ENCODE measurements around the gene IFI6. TPM values are rescaled to one million over a fixed set of nuclear protein-coding genes. Genes with fewer than 3 reads are reported as not detected.

The IFI6 gene
- total RNA-seq, 1 experiment from 2014 or later = 8.6 TPM

DNA sequence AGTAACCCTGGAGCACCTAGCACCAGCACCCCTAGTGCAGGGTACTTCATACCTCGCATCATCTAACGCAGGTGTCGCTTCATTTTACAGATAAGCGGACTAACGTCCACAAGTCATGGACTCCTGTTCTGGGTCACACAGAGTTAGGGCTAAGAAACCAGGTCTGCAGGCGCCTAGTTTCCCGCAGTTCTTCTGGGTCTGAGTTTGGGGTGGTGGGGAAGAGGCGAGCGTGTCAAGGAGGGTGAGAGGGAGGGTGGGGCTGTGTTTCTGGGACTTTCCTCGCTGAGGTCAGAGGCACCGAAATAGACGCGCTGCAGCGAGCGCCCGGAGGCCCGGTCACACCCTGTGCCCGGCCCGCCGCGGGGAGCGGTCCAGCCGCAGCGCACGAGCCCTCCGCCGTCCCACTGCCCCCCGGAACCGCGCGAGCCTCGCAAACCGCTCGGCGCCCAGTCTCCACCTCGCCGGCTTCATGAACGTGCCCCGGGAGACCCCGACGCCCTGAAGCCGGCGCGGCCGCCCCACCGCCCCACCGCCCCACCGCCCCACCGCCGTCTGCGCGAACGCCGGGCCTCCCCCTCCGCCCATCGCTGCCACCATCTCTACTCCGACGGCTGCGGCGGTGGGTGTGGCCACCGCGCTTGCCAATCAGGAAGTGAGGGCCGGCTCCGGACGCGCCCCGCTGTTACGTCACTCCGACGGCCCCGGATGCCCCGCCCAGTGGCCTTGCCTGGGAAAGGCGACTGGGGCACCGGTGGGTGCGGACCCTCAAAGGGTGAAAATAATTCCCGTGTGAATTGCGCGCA lies 12.3 kb downstream of the IFI6 start:
- no peaks in the 10 kb centered on the region for H3K79me2 ChIP-seq (ENCODE audit: low read depth)
- no peak for TF ChIP-seq EZH2 (IDR thresholded peaks at IDR 0.05; ENCODE audit: low read depth)
- TF ChIP-seq, protein P1, sequence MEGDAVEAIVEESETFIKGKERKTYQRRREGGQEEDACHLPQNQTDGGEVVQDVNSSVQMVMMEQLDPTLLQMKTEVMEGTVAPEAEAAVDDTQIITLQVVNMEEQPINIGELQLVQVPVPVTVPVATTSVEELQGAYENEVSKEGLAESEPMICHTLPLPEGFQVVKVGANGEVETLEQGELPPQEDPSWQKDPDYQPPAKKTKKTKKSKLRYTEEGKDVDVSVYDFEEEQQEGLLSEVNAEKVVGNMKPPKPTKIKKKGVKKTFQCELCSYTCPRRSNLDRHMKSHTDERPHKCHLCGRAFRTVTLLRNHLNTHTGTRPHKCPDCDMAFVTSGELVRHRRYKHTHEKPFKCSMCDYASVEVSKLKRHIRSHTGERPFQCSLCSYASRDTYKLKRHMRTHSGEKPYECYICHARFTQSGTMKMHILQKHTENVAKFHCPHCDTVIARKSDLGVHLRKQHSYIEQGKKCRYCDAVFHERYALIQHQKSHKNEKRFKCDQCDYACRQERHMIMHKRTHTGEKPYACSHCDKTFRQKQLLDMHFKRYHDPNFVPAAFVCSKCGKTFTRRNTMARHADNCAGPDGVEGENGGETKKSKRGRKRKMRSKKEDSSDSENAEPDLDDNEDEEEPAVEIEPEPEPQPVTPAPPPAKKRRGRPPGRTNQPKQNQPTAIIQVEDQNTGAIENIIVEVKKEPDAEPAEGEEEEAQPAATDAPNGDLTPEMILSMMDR (conservative IDR thresholded peaks at IDR 0.05) = no peak
- peaks cover 9% of the 10 kb centered on the region; the same call in 1 of the 2 replicates for H3K4me1 ChIP-seq (replicated peaks; ENCODE audit: insufficient read depth)
- H3K36me3 ChIP-seq (ENCODE audit: low read depth) = no peaks in the 10 kb centered on the region
- intact Hi-C loops (cut with micrococcal nuclease; ENCODE audit: unreplicated experiment) = loop anchor here (5.0 to 10.0 kb wide), 3 partner anchors 242 to 315 kb away; no protein-coding TSS in a partner anchor
- H3K27ac ChIP-seq = no peak overlapping the region
- H4K20me1 ChIP-seq (ENCODE audit: insufficient read depth) = no peaks in the 10 kb centered on the region
- POLR2A ChIA-PET (ENCODE audit: unreplicated experiment) = no interaction called here
- H3F3A ChIP-seq (ENCODE audit: insufficient read depth, low read depth) = peaks cover 21% of the 10 kb centered on the region; the same call in 1 of the 2 replicates
- peak overlapping the region; percentile 58; the same call in 1 of the 2 replicates for H2AFZ ChIP-seq
- no peaks in the 10 kb centered on the region for H3K9me3 ChIP-seq (ENCODE audit: insufficient read depth, low read depth)
- DNase-seq = peak; percentile 67 to 85
- H3K27me3 ChIP-seq (ENCODE audit: insufficient read depth, low read depth) = no peaks in the 10 kb centered on the region
- H3K4me3 ChIP-seq = peak overlapping the region; percentile 53; the same call in 1 of the 2 replicates
- no TSS peak for BruUV-seq (replicated peaks)
- peak overlapping the region; percentile 60 for H3K4me2 ChIP-seq
- no peaks in the 10 kb centered on the region for H3K9me2 ChIP-seq (ENCODE audit: insufficient read depth)
- CTCF ChIA-PET = no interaction called here

DNA sequence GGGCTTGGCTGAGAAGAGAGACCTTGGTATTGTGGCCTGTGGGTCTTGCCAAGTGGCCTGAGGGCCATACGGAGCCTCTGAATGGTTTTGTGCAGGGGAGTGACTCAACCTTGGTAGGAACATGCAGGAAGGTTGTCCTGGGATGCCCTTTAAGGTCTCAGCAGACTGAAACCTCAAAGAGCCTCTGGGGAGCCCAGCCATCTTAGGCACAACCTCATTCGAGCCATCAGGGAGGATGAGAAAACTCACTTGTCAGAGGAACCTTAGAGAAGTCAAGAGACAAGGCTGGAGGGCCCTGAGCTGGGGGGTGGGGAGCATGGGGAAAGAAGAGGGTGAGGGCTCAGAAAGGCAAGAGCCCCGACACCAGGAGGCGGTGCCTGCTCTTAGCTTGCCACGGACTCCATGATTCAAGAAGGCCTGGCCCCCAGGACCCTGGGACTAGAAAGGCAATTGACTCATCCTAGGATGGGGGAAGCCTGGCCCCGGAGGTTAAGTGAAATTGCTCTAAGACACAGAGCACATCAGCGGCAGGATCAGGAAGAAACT lies 13.0 kb downstream of the IFI6 start:
- Histone ChIP-seq H3K9me3 (ENCODE audit: insufficient read depth, low read depth) (no peaks in the 10 kb centered on the region), H3K27me3 (ENCODE audit: insufficient read depth, low read depth) (no peaks in the 10 kb centered on the region), H3K79me2 (ENCODE audit: low read depth) (no peaks in the 10 kb centered on the region), H3K27ac (no peak overlapping the region), H2AFZ (no peak overlapping the region), H4K20me1 (ENCODE audit: insufficient read depth) (no peaks in the 10 kb centered on the region), H3F3A (ENCODE audit: insufficient read depth, low read depth) (peaks cover 21% of the 10 kb centered on the region; the same call in 1 of the 2 replicates), H3K4me3 (peak overlapping the region; percentile 53; the same call in 1 of the 2 replicates), H3K9me2 (ENCODE audit: insufficient read depth) (no peaks in the 10 kb centered on the region), H3K4me2 (peak overlapping the region; percentile 60), H3K36me3 (ENCODE audit: low read depth) (no peaks in the 10 kb centered on the region), H3K4me1 (replicated peaks; ENCODE audit: insufficient read depth) (peaks cover 9% of the 10 kb centered on the region; the same call in 1 of the 2 replicates)
- intact Hi-C loops (cut with micrococcal nuclease; ENCODE audit: unreplicated experiment) = no loop called here
- CTCF ChIA-PET = no interaction called here
- POLR2A ChIA-PET (ENCODE audit: unreplicated experiment) = no interaction called here
- TSS peak; percentile 88 for BruUV-seq (replicated peaks)
- TF ChIP-seq, protein P1 (conservative IDR thresholded peaks at IDR 0.05) = no peak
- TF ChIP-seq EZH2 (IDR thresholded peaks at IDR 0.05; ENCODE audit: low read depth) = no peak
- peak; percentile 61 to 67 for DNase-seq

DNA sequence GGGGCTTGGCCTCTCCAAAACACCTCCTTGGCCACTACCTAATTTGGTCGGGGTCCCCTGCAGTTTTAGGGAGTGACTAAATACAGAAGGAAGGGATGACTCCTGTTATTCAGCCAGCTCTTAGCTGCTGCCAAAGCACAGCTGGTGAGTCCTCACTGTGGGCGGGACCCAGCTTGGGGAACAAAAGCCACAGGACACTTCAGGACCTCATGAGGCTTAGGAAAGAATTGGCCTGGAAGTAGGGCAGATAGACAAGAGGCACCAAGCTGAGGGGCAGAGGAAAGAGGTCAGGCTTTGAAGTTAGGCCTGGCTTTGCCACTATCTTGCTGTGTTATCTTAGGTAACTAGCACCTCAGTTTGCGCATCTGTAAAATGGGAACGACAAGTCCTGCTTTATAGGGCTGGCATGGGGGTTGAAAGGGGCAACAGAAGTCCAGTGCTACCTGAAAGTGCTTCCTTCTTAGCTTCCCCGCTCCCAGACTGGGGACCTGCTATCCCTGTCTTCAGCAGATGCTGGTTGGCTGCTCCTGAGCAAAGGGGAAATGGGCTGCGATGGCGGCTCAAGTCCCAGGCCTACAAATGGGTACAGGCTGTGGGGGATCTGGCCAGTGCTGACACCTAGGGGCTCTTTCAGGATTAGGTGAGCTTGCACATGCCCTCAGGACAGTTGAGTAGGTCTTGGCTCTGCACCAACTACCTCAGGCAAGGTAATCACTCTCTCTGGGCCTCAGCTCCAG lies 15.7 kb downstream of the IFI6 start:
- intact Hi-C loops (cut with micrococcal nuclease; ENCODE audit: unreplicated experiment) = no loop called here

More for the DNA sequence above, 15.7 kb downstream of the IFI6 start:
- no peak for DNase-seq
- no peaks in the 10 kb centered on the region for H3K9me3 ChIP-seq (ENCODE audit: insufficient read depth, low read depth)
- H3K27ac ChIP-seq = no peak overlapping the region
- no peak overlapping the region for H2AFZ ChIP-seq
- BruUV-seq (replicated peaks) = no TSS peak
- H4K20me1 ChIP-seq (ENCODE audit: insufficient read depth) = no peaks in the 10 kb centered on the region
- H3K4me1 ChIP-seq (replicated peaks; ENCODE audit: insufficient read depth) = peaks cover 9% of the 10 kb centered on the region; the same call in 1 of the 2 replicates
- no peak for TF ChIP-seq EZH2 (IDR thresholded peaks at IDR 0.05; ENCODE audit: low read depth)
- TF ChIP-seq, protein P1 (conservative IDR thresholded peaks at IDR 0.05) = no peak
- POLR2A ChIA-PET (ENCODE audit: unreplicated experiment) = no interaction called here
- no peaks in the 10 kb centered on the region for H3K79me2 ChIP-seq (ENCODE audit: low read depth)
- peaks cover 14% of the 10 kb centered on the region; the same call in 1 of the 2 replicates for H3F3A ChIP-seq (ENCODE audit: insufficient read depth, low read depth)
- CTCF ChIA-PET = no interaction called here
- H3K9me2 ChIP-seq (ENCODE audit: insufficient read depth) = no peaks in the 10 kb centered on the region
- no peaks in the 10 kb centered on the region for H3K27me3 ChIP-seq (ENCODE audit: insufficient read depth, low read depth)
- H3K4me3 ChIP-seq = no peak overlapping the region
- H3K36me3 ChIP-seq (ENCODE audit: low read depth) = no peaks in the 10 kb centered on the region
- no peak overlapping the region for H3K4me2 ChIP-seq

Data from PC-9 (cell line).